SU-DHL-6 (cell line): Measurements from ENCODE around the gene OMP.

Source experiments
- H2AFZ ChIP-seq: fragments of 200-600 bp; sonication (generic); 2 replicates; pipeline ENCODE4 v1.6.1; 2014; ENCODE audit warnings: low read depth, mild to moderate bottlenecking, moderate library complexity, mixed read lengths, antibody characterized with exemption, low read length; ENCODE audit not compliant: severe bottlenecking
- H3F3A ChIP-seq: fragments of 200-600 bp; shearing (Covaris generic); 2 replicates; pipeline ENCODE4 v1.6.0; 2016; ENCODE audit warnings: antibody characterized with exemption, mild to moderate bottlenecking; ENCODE audit not compliant: insufficient read depth
- H3K27ac ChIP-seq: fragments of 200-600 bp; sonication (generic); 2 replicates; pipeline ENCODE4 v1.5.1; 2016; ENCODE audit warnings: low read depth, mild to moderate bottlenecking, low read length, moderate library complexity, mixed read lengths
- H3K27me3 ChIP-seq: fragments of 200-600 bp; sonication (generic), shearing (Covaris generic); 2 replicates; pipeline ENCODE4 v1.6.0; 2014; ENCODE audit warnings: mild to moderate bottlenecking, low read length
- H3K36me3 ChIP-seq: fragments of 200-600 bp; sonication (generic); 2 replicates; pipeline ENCODE4 v1.6.1; 2014; ENCODE audit warnings: mild to moderate bottlenecking, low read length, mixed read lengths
- H3K4me2 ChIP-seq: fragments of 300-600, 200-600 bp; shearing (Covaris generic), sonication (generic); 2 replicates; pipeline ENCODE4 v1.6.0; 2014; ENCODE audit warnings: low read length, low read depth, mild to moderate bottlenecking; ENCODE audit not compliant: poor library complexity, severe bottlenecking
- H3K4me3 ChIP-seq: fragments of 200-600 bp; sonication (generic); 2 replicates; pipeline ENCODE4 v1.5.1; 2014; ENCODE audit warnings: antibody characterized with exemption, low read length, mild to moderate bottlenecking, mixed read lengths; ENCODE audit not compliant: insufficient read depth, poor library complexity, severe bottlenecking
- H3K79me2 ChIP-seq: fragments of 200-600 bp; sonication (generic); 2 replicates; pipeline ENCODE4 v1.6.1; 2014; ENCODE audit warnings: mild to moderate bottlenecking, low read length, moderate library complexity; ENCODE audit not compliant: insufficient read depth
- H3K9ac ChIP-seq: fragments of 200-600 bp; sonication (generic); 2 replicates; pipeline ENCODE4 v1.7.0; 2014; ENCODE audit warnings: mild to moderate bottlenecking, low read length
- H3K9me2 ChIP-seq: fragments of 200-600 bp; sonication (generic); replicated peaks from 2 replicates; pipeline ENCODE4 v1.6.1; 2014; ENCODE audit warnings: low read length; ENCODE audit not compliant: insufficient read depth
- H3K9me3 ChIP-seq: fragments of 200-600 bp; sonication (generic); 2 replicates; pipeline ENCODE4 v1.6.1; 2014; ENCODE audit warnings: low read length, mixed read lengths; ENCODE audit not compliant: insufficient read depth
- H4K20me1 ChIP-seq: fragments of 200-600 bp; sonication (generic); 2 replicates; pipeline ENCODE4 v1.6.1; 2014; ENCODE audit warnings: low read depth, mild to moderate bottlenecking, antibody characterized with exemption, low read length, moderate library complexity, mixed read lengths
- EZH2phosphoT487 ChIP-seq: fragments of 200-600 bp; sonication (generic), shearing (Covaris generic); conservative IDR thresholded peaks from 2 replicates; pipeline ENCODE4 v1.6.1; 2018; ENCODE audit warnings: mild to moderate bottlenecking, antibody characterized with exemption, low read length, moderate library complexity, mixed read lengths
- TF ChIP-seq, protein P1 (sequence below): fragments of 200-600 bp; sonication (generic); IDR thresholded peaks from one replicate; pipeline ENCODE4 v1.5.1; 2017; ENCODE audit warnings: antibody characterized with exemption, mild to moderate bottlenecking, low read length, moderate library complexity; ENCODE audit not compliant: insufficient read depth, poor library complexity, severe bottlenecking

Gene OMP

DNA sequence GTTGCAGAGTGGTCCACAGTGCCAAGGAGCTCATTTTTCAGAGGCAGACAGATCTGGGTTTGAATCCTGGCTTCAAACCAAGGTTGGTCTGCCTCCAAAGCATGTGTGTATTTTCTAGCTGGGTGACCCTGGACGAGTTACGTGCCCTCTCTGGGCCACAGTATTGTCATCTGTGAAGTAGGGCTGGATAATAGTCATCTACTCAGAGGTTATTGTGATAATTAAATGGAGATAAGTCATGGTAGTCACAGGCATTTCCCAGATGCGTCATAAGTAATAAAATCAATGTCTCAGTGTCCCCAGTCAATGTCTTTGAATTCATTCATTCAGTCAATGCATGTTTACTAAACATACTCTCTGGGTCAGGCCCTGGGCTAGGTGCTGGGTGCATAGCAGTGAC is 8.6 kb downstream of the OMP start:
- Histone ChIP-seq H3K9me2 (no peaks in the 10 kb centered on the region), H3K4me3 (no peak overlapping the region), H2AFZ (no peak overlapping the region), H3K79me2 (no peaks in the 10 kb centered on the region), H3F3A (no peaks in the 10 kb centered on the region), H4K20me1 (no peaks in the 10 kb centered on the region), H3K9ac (no peak overlapping the region), H3K27ac (no peak overlapping the region), H3K27me3 (no peaks in the 10 kb centered on the region), H3K4me2 (no peak overlapping the region), H3K9me3 (no peaks in the 10 kb centered on the region), H3K36me3 (no peaks in the 10 kb centered on the region)
- TF ChIP-seq EZH2phosphoT487, result no peak
- TF ChIP-seq, protein P1, sequence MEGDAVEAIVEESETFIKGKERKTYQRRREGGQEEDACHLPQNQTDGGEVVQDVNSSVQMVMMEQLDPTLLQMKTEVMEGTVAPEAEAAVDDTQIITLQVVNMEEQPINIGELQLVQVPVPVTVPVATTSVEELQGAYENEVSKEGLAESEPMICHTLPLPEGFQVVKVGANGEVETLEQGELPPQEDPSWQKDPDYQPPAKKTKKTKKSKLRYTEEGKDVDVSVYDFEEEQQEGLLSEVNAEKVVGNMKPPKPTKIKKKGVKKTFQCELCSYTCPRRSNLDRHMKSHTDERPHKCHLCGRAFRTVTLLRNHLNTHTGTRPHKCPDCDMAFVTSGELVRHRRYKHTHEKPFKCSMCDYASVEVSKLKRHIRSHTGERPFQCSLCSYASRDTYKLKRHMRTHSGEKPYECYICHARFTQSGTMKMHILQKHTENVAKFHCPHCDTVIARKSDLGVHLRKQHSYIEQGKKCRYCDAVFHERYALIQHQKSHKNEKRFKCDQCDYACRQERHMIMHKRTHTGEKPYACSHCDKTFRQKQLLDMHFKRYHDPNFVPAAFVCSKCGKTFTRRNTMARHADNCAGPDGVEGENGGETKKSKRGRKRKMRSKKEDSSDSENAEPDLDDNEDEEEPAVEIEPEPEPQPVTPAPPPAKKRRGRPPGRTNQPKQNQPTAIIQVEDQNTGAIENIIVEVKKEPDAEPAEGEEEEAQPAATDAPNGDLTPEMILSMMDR, result no peak

DNA sequence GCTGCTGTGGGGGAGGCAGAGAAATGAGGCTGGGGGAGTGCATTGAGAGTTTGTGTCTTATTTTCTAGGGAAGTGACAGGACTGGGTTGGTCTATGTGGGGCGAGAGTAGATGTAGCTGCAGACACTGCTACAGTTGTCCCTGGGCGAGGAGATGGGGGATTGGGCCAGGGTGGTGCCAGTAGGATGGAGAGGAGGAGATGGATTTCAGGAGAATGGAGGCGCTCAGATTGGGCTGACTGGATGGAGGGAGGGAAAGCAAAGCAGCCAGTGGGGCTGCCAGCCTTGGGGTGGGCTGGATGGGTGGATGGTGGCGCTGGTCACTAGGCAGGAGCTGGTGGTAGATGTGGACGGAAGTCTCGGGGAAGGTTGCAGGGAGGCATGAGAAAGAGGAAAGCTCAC is 9.3 kb downstream of the OMP start:
- Histone ChIP-seq H3K79me2 (no peaks in the 10 kb centered on the region), H3K36me3 (no peaks in the 10 kb centered on the region), H3K27ac (no peak overlapping the region), H3K9me3 (no peaks in the 10 kb centered on the region), H3K4me2 (no peak overlapping the region), H4K20me1 (no peaks in the 10 kb centered on the region), H3K4me3 (no peak overlapping the region), H2AFZ (no peak overlapping the region), H3K27me3 (no peaks in the 10 kb centered on the region), H3K9ac (no peak overlapping the region), H3K9me2 (no peaks in the 10 kb centered on the region), H3F3A (no peaks in the 10 kb centered on the region)
- TF ChIP-seq, protein P1, result no peak
- no peak for TF ChIP-seq EZH2phosphoT487

DNA sequence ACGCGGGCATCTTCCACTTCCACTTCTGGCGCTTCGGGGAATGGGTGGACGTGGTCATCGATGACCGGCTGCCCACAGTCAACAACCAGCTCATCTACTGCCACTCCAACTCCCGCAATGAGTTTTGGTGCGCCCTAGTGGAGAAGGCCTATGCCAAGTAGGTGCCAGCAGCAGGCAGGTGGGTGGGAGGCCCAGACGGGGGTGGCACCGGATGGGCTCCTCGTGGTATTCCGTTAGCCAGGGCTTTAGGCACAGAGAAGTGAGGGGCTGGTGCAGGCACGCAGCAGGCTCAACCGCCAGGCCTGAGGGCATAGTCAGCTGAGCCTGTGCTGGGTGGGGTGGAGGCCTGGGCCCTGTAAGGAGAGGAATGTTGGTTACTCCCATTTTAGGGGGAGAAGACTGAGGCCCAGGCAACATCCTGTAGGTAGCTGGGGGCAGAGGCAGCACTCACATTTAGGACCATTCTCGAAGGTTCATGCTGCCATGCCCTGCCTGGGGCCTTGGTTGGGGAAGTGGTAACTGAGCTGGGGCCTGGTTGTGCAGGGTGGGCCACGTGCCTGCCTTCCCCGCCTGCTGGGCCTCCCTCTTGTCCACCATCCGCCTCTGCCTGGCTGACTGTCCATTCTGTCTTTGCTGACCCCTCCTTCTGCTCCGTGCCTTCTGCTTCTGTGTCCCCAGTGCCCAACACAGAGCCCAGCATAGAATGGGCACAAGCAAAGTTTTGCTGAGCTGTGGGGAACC is 10.2 kb downstream of the OMP start:
- H3K36me3 ChIP-seq, result no peaks in the 10 kb centered on the region
- H3K9me3 ChIP-seq, result no peaks in the 10 kb centered on the region
- no peak overlapping the region for H3K9ac ChIP-seq
- no peaks in the 10 kb centered on the region for H3K27me3 ChIP-seq
- no peaks in the 10 kb centered on the region for H3F3A ChIP-seq
- TF ChIP-seq, protein P1, result no peak
- TF ChIP-seq EZH2phosphoT487, result no peak
- no peak overlapping the region for H3K27ac ChIP-seq
- H4K20me1 ChIP-seq, result no peaks in the 10 kb centered on the region
- no peaks in the 10 kb centered on the region for H3K9me2 ChIP-seq
- no peak overlapping the region for H3K4me2 ChIP-seq
- no peaks in the 10 kb centered on the region for H3K79me2 ChIP-seq
- H3K4me3 ChIP-seq, result no peak overlapping the region
- H2AFZ ChIP-seq, result no peak overlapping the region
